Activated naive CD4-positive, alpha-beta T cell treated with anti-CD3 and anti-CD28 coated beads for 36 hours (primary cell): ENCODE measurements around the gene TGFA. TPM values are rescaled to one million over a fixed set of nuclear protein-coding genes. Genes with fewer than 3 reads are reported as not detected.

Experiments used
- CTCF ChIA-PET: fragments of 350-600 bp; sonication (Branson Sonifier 250); formaldehyde crosslinking; loops from one replicate; lab custom pipeline; 2021; ENCODE audit warnings: antibody characterized with exemption; lab: Charles Lee
- DNase-seq: peaks from one replicate; pipeline ENCODE4 v3.0.0-alpha.2; 2020
- H3K27ac Mint-ChIP-seq: one replicate; pipeline ENCODE4 v1.8.0; 2021; ENCODE audit warnings: mild to moderate bottlenecking, mixed read lengths
- H3K27me3 Mint-ChIP-seq: one replicate; pipeline ENCODE4 v1.8.0; 2021; ENCODE audit warnings: low read depth, mixed read lengths
- H3K36me3 Mint-ChIP-seq: one replicate; pipeline ENCODE4 v1.8.0; 2021; ENCODE audit warnings: low read depth, mixed read lengths
- H3K4me1 Mint-ChIP-seq: one replicate; pipeline ENCODE4 v1.8.0; 2021; ENCODE audit warnings: low read depth, mixed read lengths
- H3K4me3 Mint-ChIP-seq: one replicate; pipeline ENCODE4 v1.8.0; 2021; ENCODE audit warnings: mild to moderate bottlenecking, moderate library complexity, mixed read lengths
- H3K9me3 Mint-ChIP-seq: one replicate; pipeline ENCODE4 v1.8.0; 2021; ENCODE audit warnings: mixed read lengths
- intact Hi-C: fragments of 100-400 bp; cut with micrococcal nuclease; formaldehyde crosslinking; loops from one replicate; pipeline ENCODE4 v1.15.1; 2023
- total RNA-seq, 2 experiments: library from RNA; stranded (reverse); gene quantifications; one replicate each; pipeline ENCODE4 v1.2.3, GENCODE V29; 2021

TGFA gene
- total RNA-seq, 2 experiments from 2014 or later: 0.33 to 0.64 TPM

- CTCF ChIA-PET: no interaction called here
- no peaks in the 10 kb centered on the region for H3K36me3 Mint-ChIP-seq
- no peak overlapping the region for H3K27ac Mint-ChIP-seq
- H3K27me3 Mint-ChIP-seq: no peaks in the 10 kb centered on the region
- peaks cover 26% of the 10 kb centered on the region for H3K4me1 Mint-ChIP-seq
- intact Hi-C loops: no loop called here
- no peaks in the 10 kb centered on the region for H3K9me3 Mint-ChIP-seq
- H3K4me3 Mint-ChIP-seq: no peak overlapping the region
- no peak for DNase-seq
These were observed 34.2 kb downstream of the TGFA start for GRCh38 chr2:70519453-70519852.

GRCh38 chr2:70518557-70518956, 35.1 kb downstream of the TGFA start:
- H3K36me3 Mint-ChIP-seq: no peaks in the 10 kb centered on the region
- H3K4me1 Mint-ChIP-seq: peaks cover 17% of the 10 kb centered on the region
- no peak for DNase-seq
- H3K27ac Mint-ChIP-seq: no peak overlapping the region
- intact Hi-C loops: no loop called here
- H3K4me3 Mint-ChIP-seq: no peak overlapping the region
- CTCF ChIA-PET: no interaction called here
- no peaks in the 10 kb centered on the region for H3K27me3 Mint-ChIP-seq
- no peaks in the 10 kb centered on the region for H3K9me3 Mint-ChIP-seq

DNA sequence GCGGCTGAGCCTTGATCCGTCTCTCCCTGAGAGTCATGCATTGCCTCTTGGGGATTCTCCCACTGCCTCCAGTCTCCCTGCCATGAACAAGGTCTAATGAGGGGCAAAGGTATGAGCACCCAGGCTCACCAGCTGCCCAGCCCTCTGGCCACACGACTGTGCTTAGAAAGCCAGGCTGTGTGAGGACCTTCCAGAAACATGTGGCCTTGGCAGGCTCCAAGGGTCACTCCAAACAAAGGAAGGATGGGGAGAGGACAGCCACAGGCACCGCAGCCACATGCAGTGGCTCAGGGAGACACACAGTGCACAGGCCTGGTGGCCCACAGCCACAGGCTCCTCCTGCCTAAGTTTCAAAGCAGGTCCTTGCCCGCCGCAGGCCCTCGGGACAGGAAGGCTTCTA, 35.8 kb downstream of the TGFA start:
- Mint-ChIP-seq H3K4me1 (peaks cover 11% of the 10 kb centered on the region), H3K9me3 (no peaks in the 10 kb centered on the region), H3K36me3 (no peaks in the 10 kb centered on the region), H3K27me3 (no peaks in the 10 kb centered on the region), H3K27ac (no peak overlapping the region), H3K4me3 (no peak overlapping the region)
- intact Hi-C loops: no loop called here
- CTCF ChIA-PET: no interaction called here
- no peak for DNase-seq

- CTCF ChIA-PET: no interaction called here
- H3K36me3 Mint-ChIP-seq: no peaks in the 10 kb centered on the region
- H3K9me3 Mint-ChIP-seq: no peaks in the 10 kb centered on the region
- intact Hi-C loops: no loop called here
- DNase-seq: peak; percentile 34
- H3K27ac Mint-ChIP-seq: peak overlapping the region; percentile 69
- peaks cover 11% of the 10 kb centered on the region for H3K4me1 Mint-ChIP-seq
- H3K27me3 Mint-ChIP-seq: no peaks in the 10 kb centered on the region
- no peak overlapping the region for H3K4me3 Mint-ChIP-seq
These were observed 37.0 kb downstream of the TGFA start for GRCh38 chr2:70516596-70516995.

DNA sequence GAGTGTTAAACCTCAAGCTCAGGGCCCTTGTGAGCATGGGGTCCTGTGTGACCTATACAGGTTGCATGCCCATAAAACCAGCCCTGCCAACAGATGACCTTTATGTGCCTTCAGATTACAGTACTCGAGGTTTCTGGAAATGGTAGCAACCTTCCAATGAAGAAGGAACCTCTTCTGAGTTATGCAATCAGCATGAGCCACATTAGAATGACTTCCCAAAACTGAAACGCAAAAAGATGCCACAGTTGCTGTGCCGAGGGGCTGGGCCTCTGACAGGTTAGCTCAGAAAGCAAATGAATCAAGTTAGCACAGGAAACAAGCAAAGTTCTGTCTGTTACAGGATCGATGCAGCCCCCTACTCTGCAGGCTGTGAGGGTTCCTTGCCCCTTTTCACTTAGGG, 37.7 kb downstream of the TGFA start:
- H3K27ac Mint-ChIP-seq: no peak overlapping the region
- CTCF ChIA-PET: no interaction called here
- H3K4me1 Mint-ChIP-seq: peaks cover 11% of the 10 kb centered on the region
- no peak overlapping the region for H3K4me3 Mint-ChIP-seq
- intact Hi-C loops: no loop called here
- no peaks in the 10 kb centered on the region for H3K36me3 Mint-ChIP-seq
- DNase-seq: peak; percentile 56
- no peaks in the 10 kb centered on the region for H3K9me3 Mint-ChIP-seq
- H3K27me3 Mint-ChIP-seq: no peaks in the 10 kb centered on the region

DNA sequence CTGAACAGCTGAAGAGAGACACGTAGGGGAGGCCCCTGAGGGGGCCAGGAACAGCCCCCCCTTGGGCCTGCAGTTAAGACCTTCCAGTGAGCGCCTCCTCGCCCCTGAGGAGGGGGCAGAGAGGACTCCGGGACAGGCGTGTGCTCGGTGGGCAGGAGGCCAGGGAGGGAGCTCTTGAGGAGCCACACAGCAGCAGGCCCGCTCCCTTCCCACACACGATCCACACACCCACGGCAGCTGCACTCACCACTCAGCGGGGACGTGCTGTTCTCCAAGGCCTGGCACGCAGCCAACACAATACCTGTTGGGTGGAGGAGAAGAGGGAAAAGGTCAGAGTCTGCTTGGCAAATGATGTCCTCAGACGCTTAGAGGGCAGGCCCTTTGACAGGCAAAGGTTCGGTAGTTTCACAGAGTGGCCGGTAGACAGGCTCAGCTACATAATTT, 39.0 kb downstream of the TGFA start:
- Mint-ChIP-seq H3K27me3 (no peaks in the 10 kb centered on the region), H3K36me3 (no peaks in the 10 kb centered on the region), H3K4me1 (peaks cover 11% of the 10 kb centered on the region), H3K9me3 (no peaks in the 10 kb centered on the region), H3K4me3 (no peak overlapping the region), H3K27ac (no peak overlapping the region)
- no peak for DNase-seq
- CTCF ChIA-PET: no interaction called here
- intact Hi-C loops: no loop called here

GRCh38 chr2:70513738-70514137, 39.9 kb downstream of the TGFA start:
- H3K9me3 Mint-ChIP-seq: no peaks in the 10 kb centered on the region
- intact Hi-C loops: no loop called here
- H3K4me3 Mint-ChIP-seq: no peak overlapping the region
- no peaks in the 10 kb centered on the region for H3K27me3 Mint-ChIP-seq
- no peak for DNase-seq
- no peak overlapping the region for H3K27ac Mint-ChIP-seq
- CTCF ChIA-PET: no interaction called here
- H3K36me3 Mint-ChIP-seq: no peaks in the 10 kb centered on the region
- H3K4me1 Mint-ChIP-seq: peaks cover 11% of the 10 kb centered on the region

DNA sequence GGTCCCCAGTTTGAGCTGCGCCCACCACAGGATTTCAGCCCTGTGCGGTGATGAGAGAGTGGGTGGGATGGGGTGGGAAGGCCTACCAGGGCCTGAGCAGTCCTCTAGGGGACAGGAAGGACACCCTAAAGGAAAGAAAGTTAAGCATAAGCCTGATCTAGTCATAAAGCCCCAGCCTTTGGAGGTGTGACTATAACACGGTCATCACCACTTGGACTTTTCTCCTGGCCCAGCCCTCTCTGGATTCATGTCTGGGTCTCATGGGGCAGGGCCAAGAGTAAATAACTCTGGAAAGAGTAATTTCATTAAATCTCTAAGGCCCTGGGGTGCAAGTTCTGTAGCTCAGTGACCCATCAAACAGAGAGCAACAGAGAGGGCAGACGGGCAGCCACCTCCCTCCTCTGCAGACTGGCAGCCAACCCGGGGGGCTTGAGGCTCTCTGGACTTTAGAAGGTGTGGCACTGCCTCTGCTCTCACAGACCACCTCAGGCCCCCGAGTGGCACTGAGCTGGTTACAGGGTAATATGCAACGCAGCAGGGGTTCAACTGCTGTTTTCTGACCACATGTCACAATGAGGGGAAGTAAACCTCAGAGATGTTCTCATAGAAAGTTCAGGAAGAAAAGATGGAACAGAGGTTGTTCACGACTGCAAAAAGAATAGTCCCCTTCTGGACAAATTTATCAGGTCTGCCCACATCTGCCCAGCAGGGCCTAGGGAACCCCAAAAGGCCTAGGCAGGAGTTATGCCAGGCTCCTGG, 41.5 kb downstream of the TGFA start:
- Mint-ChIP-seq H3K27me3 (no peaks in the 10 kb centered on the region), H3K27ac (no peak overlapping the region), H3K4me1 (peaks cover 11% of the 10 kb centered on the region), H3K36me3 (no peaks in the 10 kb centered on the region), H3K9me3 (no peaks in the 10 kb centered on the region), H3K4me3 (no peak overlapping the region)
- intact Hi-C loops: no loop called here
- CTCF ChIA-PET: no interaction called here
- no peak for DNase-seq

GRCh38 chr2:70510313-70510712, 43.3 kb downstream of the TGFA start:
- no peak overlapping the region for H3K4me3 Mint-ChIP-seq
- no peaks in the 10 kb centered on the region for H3K36me3 Mint-ChIP-seq
- CTCF ChIA-PET: no interaction called here
- no peak for DNase-seq
- no peak overlapping the region for H3K27ac Mint-ChIP-seq
- intact Hi-C loops: loop anchor here (1.0 kb wide), 1 partner anchor 26 kb away; no protein-coding TSS in a partner anchor
- H3K27me3 Mint-ChIP-seq: no peaks in the 10 kb centered on the region
- H3K9me3 Mint-ChIP-seq: no peaks in the 10 kb centered on the region
- H3K4me1 Mint-ChIP-seq: no peaks in the 10 kb centered on the region

GRCh38 chr2:70509565-70509964, 44.1 kb downstream of the TGFA start:
- no peak for DNase-seq
- H3K27me3 Mint-ChIP-seq: no peaks in the 10 kb centered on the region
- CTCF ChIA-PET: no interaction called here
- H3K9me3 Mint-ChIP-seq: no peaks in the 10 kb centered on the region
- no peaks in the 10 kb centered on the region for H3K36me3 Mint-ChIP-seq
- intact Hi-C loops: no loop called here
- H3K4me1 Mint-ChIP-seq: no peaks in the 10 kb centered on the region
- H3K4me3 Mint-ChIP-seq: no peak overlapping the region
- no peak overlapping the region for H3K27ac Mint-ChIP-seq

DNA sequence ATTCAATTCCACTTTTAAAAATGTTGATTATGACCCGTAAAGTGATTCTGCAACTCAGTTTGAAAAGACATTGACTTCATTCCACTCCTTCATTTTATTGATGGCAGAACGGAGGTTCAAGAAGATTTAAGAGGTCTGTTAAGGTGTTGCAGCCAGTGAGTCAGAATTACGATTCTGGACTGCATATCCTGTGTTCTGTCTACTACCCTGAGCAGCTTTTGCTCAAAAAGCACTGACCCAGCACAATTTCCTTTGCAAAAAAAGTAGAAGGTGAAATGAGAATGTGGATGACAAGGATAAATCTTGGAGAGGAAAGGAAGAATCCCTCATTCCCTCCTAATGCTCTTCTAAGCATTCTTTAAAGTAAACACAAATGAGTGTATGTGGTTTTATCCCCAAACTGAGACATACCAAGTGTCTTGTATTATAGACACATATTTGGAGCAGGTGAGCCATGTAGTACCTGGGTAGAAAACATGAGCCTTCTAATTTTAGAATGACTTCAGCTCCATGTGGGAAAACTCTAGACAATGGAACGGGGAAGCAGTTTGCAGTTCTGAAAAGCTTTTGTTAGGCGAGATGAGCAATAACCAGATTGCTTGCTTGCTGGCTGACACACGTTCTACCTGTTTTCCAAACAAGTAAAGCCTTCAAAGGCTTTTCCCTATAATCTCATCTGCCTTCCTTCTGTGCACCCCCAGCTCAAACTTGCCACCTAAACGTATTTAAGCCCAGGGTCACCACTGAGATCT, 44.7 kb downstream of the TGFA start:
- CTCF ChIA-PET: interaction anchor here (0.5 kb wide), 1 partner anchor 78 kb away, joined by 3 read pairs; no protein-coding TSS in a partner anchor
- no peak overlapping the region for H3K4me3 Mint-ChIP-seq
- intact Hi-C loops: no loop called here
- no peak for DNase-seq
- no peaks in the 10 kb centered on the region for H3K4me1 Mint-ChIP-seq
- no peaks in the 10 kb centered on the region for H3K36me3 Mint-ChIP-seq
- no peaks in the 10 kb centered on the region for H3K9me3 Mint-ChIP-seq
- no peaks in the 10 kb centered on the region for H3K27me3 Mint-ChIP-seq
- H3K27ac Mint-ChIP-seq: no peak overlapping the region

GRCh38 chr2:70505613-70506391, 47.8 kb downstream of the TGFA start:
- Mint-ChIP-seq H3K4me1 (no peaks in the 10 kb centered on the region), H3K9me3 (no peaks in the 10 kb centered on the region), H3K36me3 (no peaks in the 10 kb centered on the region), H3K27me3 (no peaks in the 10 kb centered on the region), H3K4me3 (no peak overlapping the region), H3K27ac (no peak overlapping the region)
- no peak for DNase-seq
- CTCF ChIA-PET: no interaction called here
- intact Hi-C loops: no loop called here
